Measurements from ENCODE around the gene UBR4.
"Not testable (repeated sequence)": the region's sequence is repeated elsewhere in the genome, so short reads cannot be mapped to it uniquely, and the experiment has no call there.

The UBR4 gene

GRCh38 chr1:19220080-19220846 lies 10.2 kb upstream of the UBR4 start:
- no peak for DNase-seq (ENCODE audit: low read depth, low spot score)

- DNase-seq (ENCODE audit: low read depth, low spot score), result no peak
Observed at GRCh38 chr1:19219451-19219850, 9.4 kb upstream of the UBR4 start.

- DNase-seq (ENCODE audit: low read depth, low spot score), result not testable (repeated sequence)
Observed at GRCh38 chr1:19216585-19216984, 6.5 kb upstream of the UBR4 start.

GRCh38 chr1:19213580-19213979 lies 3.5 kb upstream of the UBR4 start:
- no peak for DNase-seq (ENCODE audit: low read depth, low spot score)

- DNase-seq (ENCODE audit: low read depth, low spot score), result no peak
Observed at GRCh38 chr1:19212167-19212566, 2.1 kb upstream of the UBR4 start.

GRCh38 chr1:19210772-19211549 lies 895 bp upstream of the UBR4 start:
- no peak for DNase-seq (ENCODE audit: low read depth, low spot score)

- peak; percentile 20 for DNase-seq (ENCODE audit: low read depth, low spot score)
Observed at GRCh38 chr1:19209439-19209989, 552 bp downstream of the UBR4 start.

GRCh38 chr1:19208710-19209438 lies 1.2 kb downstream of the UBR4 start:
- no peak for DNase-seq (ENCODE audit: low read depth, low spot score)

GRCh38 chr1:19206947-19207346 lies 3.1 kb downstream of the UBR4 start:
- no peak for DNase-seq (ENCODE audit: low read depth, low spot score)

GRCh38 chr1:19205845-19206244 lies 4.2 kb downstream of the UBR4 start:
- no peak for DNase-seq (ENCODE audit: low read depth, low spot score)

- no peak for DNase-seq (ENCODE audit: low read depth, low spot score)
Observed at GRCh38 chr1:19205403-19205802, 4.7 kb downstream of the UBR4 start.

- no peak for DNase-seq (ENCODE audit: low read depth, low spot score)
Observed at GRCh38 chr1:19204446-19205266, 5.4 kb downstream of the UBR4 start.

GRCh38 chr1:19203440-19203839 lies 6.6 kb downstream of the UBR4 start:
- DNase-seq (ENCODE audit: low read depth, low spot score), result no peak

GRCh38 chr1:19202396-19202795 lies 7.7 kb downstream of the UBR4 start:
- no peak for DNase-seq (ENCODE audit: low read depth, low spot score)

GRCh38 chr1:19199969-19200604 lies 10.0 kb downstream of the UBR4 start:
- no peak for DNase-seq (ENCODE audit: low read depth, low spot score)

GRCh38 chr1:19199329-19199968 lies 10.6 kb downstream of the UBR4 start:
- no peak for DNase-seq (ENCODE audit: low read depth, low spot score)

- DNase-seq (ENCODE audit: low read depth, low spot score), result no peak
Observed at GRCh38 chr1:19198820-19199219, 11.2 kb downstream of the UBR4 start.

GRCh38 chr1:19197845-19198244 lies 12.2 kb downstream of the UBR4 start:
- DNase-seq (ENCODE audit: low read depth, low spot score), result no peak

- no peak for DNase-seq (ENCODE audit: low read depth, low spot score)
Observed at GRCh38 chr1:19196331-19196730, 13.7 kb downstream of the UBR4 start.

GRCh38 chr1:19193004-19193403 lies 17.1 kb downstream of the UBR4 start:
- no peak for DNase-seq (ENCODE audit: low read depth, low spot score)

All from activated CD4-positive, CD25-positive, alpha-beta regulatory T cell treated with anti-CD3 and anti-CD28 coated beads, Interleukin-2, amount 50 U/mL, for 16 hours (primary cell).